ENCODE results near the gene TAPBPL. TPM values are rescaled to one million over a fixed set of nuclear protein-coding genes. Genes with fewer than 3 reads are reported as not detected.
"Not testable (repeated sequence)": the region's sequence is repeated elsewhere in the genome, so short reads cannot be mapped to it uniquely, and the experiment has no call there.

TAPBPL gene
- total RNA-seq, 1 experiment from 2014 or later, result 6.1 TPM

DNA sequence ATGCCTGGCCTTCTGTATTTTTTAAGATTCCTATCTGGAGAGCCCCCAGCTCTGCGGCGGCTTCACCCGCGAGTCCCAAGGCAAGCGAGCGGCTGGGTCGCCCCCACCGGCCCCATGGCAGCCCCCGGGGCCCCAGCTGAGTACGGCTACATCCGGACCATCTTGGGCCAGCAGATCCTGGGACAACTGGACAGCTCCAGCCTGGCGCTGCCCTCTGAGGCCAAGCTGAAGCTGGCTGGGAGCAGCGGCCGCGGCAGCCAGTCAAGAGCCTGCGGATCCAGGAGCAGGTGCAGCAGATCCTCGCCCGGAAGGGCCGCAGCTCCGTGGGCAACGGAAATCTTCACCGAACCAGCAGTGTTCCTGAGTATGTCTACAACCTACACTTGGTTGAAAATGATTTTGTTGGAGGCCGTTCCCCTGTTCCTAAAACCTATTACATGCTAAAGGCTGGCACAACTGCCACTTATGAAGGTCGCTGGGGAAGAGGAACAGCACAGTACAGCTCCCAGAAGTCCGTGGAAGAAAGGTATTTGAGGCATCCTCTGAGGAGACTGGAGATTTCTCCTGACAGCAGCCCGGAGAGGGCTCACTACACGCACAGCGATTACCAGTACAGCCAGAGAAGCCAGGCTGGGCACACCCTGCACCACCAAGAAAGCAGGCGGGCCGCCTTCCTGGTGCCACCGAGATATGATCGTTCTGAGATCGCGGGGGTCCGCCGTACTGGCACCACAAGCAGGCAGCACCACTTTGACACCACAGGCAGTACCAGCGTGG lies 25.9 kb downstream of the TAPBPL start:
- not testable (repeated sequence) for H3K79me2 ChIP-seq (ENCODE audit: low read length); H3K9me3 ChIP-seq (ENCODE audit: low read length); H3K9me2 ChIP-seq (replicated peaks; ENCODE audit: insufficient read depth, low read length); H2AFZ ChIP-seq (ENCODE audit: low read length); H3K27ac ChIP-seq (ENCODE audit: low read length); H4K20me1 ChIP-seq (ENCODE audit: insufficient read depth, low read depth, low read length); H3K27me3 ChIP-seq (ENCODE audit: low read length); H3K4me3 ChIP-seq (ENCODE audit: low read length); H3K4me2 ChIP-seq (ENCODE audit: low read depth, low read length, poor library complexity, severe bottlenecking); H3K9ac ChIP-seq (ENCODE audit: low read length); H3K36me3 ChIP-seq (ENCODE audit: insufficient read depth, low read length); H3K4me1 ChIP-seq (ENCODE audit: low read length); DNase-seq

- H3K4me1 ChIP-seq (ENCODE audit: low read length), result no peaks in the 10 kb centered on the region
- DNase-seq, result no peak
- no peaks in the 10 kb centered on the region for H3K27me3 ChIP-seq (ENCODE audit: low read length)
- H3K9ac ChIP-seq (ENCODE audit: low read length), result no peak overlapping the region
- H2AFZ ChIP-seq (ENCODE audit: low read length), result no peak overlapping the region
- no peak overlapping the region for H3K4me3 ChIP-seq (ENCODE audit: low read length)
- no peak overlapping the region for H3K27ac ChIP-seq (ENCODE audit: low read length)
- H3K9me2 ChIP-seq (replicated peaks; ENCODE audit: insufficient read depth, low read length), result no peaks in the 10 kb centered on the region
- H3K9me3 ChIP-seq (ENCODE audit: low read length), result no peaks in the 10 kb centered on the region
- H3K36me3 ChIP-seq (ENCODE audit: insufficient read depth, low read length), result no peaks in the 10 kb centered on the region
- no peaks in the 10 kb centered on the region for H3K79me2 ChIP-seq (ENCODE audit: low read length)
- H4K20me1 ChIP-seq (ENCODE audit: insufficient read depth, low read depth, low read length), result no peaks in the 10 kb centered on the region
- H3K4me2 ChIP-seq (ENCODE audit: low read depth, low read length, poor library complexity, severe bottlenecking), result no peak overlapping the region
Observed at GRCh38 chr12:6478416-6478815, 26.6 kb downstream of the TAPBPL start.

- Histone ChIP-seq H3K9me2 (replicated peaks; ENCODE audit: insufficient read depth, low read length) (no peaks in the 10 kb centered on the region), H3K4me2 (ENCODE audit: low read depth, low read length, poor library complexity, severe bottlenecking) (no peak overlapping the region), H4K20me1 (ENCODE audit: insufficient read depth, low read depth, low read length) (no peaks in the 10 kb centered on the region), H3K79me2 (ENCODE audit: low read length) (peaks cover 12% of the 10 kb centered on the region), H3K9ac (ENCODE audit: low read length) (no peak overlapping the region), H3K4me1 (ENCODE audit: low read length) (peaks cover 8% of the 10 kb centered on the region), H3K9me3 (ENCODE audit: low read length) (no peaks in the 10 kb centered on the region), H3K4me3 (ENCODE audit: low read length) (no peak overlapping the region), H2AFZ (ENCODE audit: low read length) (no peak overlapping the region), H3K27me3 (ENCODE audit: low read length) (no peaks in the 10 kb centered on the region), H3K36me3 (ENCODE audit: insufficient read depth, low read length) (peaks cover 10% of the 10 kb centered on the region), H3K27ac (ENCODE audit: low read length) (no peak overlapping the region)
- no peak for DNase-seq
Observed at GRCh38 chr12:6488240-6488639, 36.4 kb downstream of the TAPBPL start.

DNA sequence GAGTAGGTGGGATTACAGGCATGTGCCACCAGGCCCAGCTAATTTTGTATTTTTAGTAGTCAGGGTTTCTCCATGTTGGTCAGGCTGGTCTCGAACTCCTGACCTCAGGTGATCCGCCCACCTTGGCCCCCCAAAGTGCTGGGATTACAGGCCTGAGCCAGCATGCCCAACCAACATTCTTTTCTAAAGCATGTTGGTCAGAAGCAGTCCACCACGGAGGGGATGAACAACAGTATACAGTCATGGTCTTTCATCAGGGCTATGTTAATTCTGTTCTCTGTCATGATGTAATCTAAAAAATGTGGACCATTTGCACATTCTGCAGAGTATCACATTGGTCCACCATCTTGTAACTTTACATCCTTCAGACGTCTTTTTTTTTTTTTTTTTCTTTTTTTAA lies 37.6 kb downstream of the TAPBPL start:
- no peak for DNase-seq
- Histone ChIP-seq H3K9me3 (ENCODE audit: low read length) (no peaks in the 10 kb centered on the region), H3K27me3 (ENCODE audit: low read length) (no peaks in the 10 kb centered on the region), H3K4me2 (ENCODE audit: low read depth, low read length, poor library complexity, severe bottlenecking) (no peak overlapping the region), H3K27ac (ENCODE audit: low read length) (no peak overlapping the region), H3K79me2 (ENCODE audit: low read length) (peaks cover 12% of the 10 kb centered on the region), H2AFZ (ENCODE audit: low read length) (no peak overlapping the region), H3K36me3 (ENCODE audit: insufficient read depth, low read length) (peaks cover 10% of the 10 kb centered on the region), H3K9ac (ENCODE audit: low read length) (no peak overlapping the region), H3K4me1 (ENCODE audit: low read length) (peaks cover 16% of the 10 kb centered on the region), H3K9me2 (replicated peaks; ENCODE audit: insufficient read depth, low read length) (no peaks in the 10 kb centered on the region), H3K4me3 (ENCODE audit: low read length) (no peak overlapping the region), H4K20me1 (ENCODE audit: insufficient read depth, low read depth, low read length) (no peaks in the 10 kb centered on the region)

DNA sequence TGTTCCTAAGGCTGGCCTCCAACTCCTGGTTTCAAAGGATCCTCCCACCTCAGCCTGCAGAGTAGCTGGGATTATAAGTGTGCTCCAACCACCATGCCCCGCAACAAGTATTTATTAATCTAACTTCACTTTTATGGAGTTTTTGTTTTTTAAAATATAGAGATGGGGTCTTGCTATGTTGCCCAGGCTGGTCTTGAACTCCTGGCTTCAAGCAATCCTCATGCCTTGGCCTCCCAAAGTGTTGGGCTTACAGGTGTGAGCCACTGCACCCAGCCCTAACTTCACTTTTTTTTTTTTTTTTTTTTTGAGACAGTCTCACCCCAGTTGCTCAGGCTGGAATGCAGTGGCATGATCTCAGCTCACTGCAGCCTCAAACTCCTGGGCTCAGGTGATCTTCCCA lies 38.8 kb downstream of the TAPBPL start:
- not testable (repeated sequence) for DNase-seq

GRCh38 chr12:6492838-6493496 lies 41.1 kb downstream of the TAPBPL start, which contains the start of gene MRPL51:
Gene MRPL51, minus strand, starts transcription at chr12:6493262. Its CDS starts 126 bp downstream, at chr12:6493136.
- Histone ChIP-seq H3K9me3 (ENCODE audit: low read length) (no peaks in the 10 kb centered on the region), H4K20me1 (ENCODE audit: insufficient read depth, low read depth, low read length) (no peaks in the 10 kb centered on the region), H3K4me3 (ENCODE audit: low read length) (peak within 1 kb of the TSS; percentile 93), H3K27ac (ENCODE audit: low read length) (peak within 1 kb of the TSS; percentile 98), H3K27me3 (ENCODE audit: low read length) (no peaks in the 10 kb centered on the region), H3K9ac (ENCODE audit: low read length) (peak within 1 kb of the TSS; percentile 94), H3K9me2 (replicated peaks; ENCODE audit: insufficient read depth, low read length) (no peaks in the 10 kb centered on the region), H3K79me2 (ENCODE audit: low read length) (peaks cover 39% of the 10 kb centered on the region), H3K4me2 (ENCODE audit: low read depth, low read length, poor library complexity, severe bottlenecking) (peak within 1 kb of the TSS; percentile 90), H3K36me3 (ENCODE audit: insufficient read depth, low read length) (peaks cover 28% of the 10 kb centered on the region), H3K4me1 (ENCODE audit: low read length) (peaks cover 39% of the 10 kb centered on the region), H2AFZ (ENCODE audit: low read length) (peak within 1 kb of the TSS; percentile 31; the same call in 1 of the 2 replicates)
- peak; percentile 99 for DNase-seq

More for the DNA sequence above, 38.8 kb downstream of the TAPBPL start:
- H3K27ac ChIP-seq (ENCODE audit: low read length); H3K27me3 ChIP-seq (ENCODE audit: low read length); H3K9me2 ChIP-seq (replicated peaks; ENCODE audit: insufficient read depth, low read length); H3K9me3 ChIP-seq (ENCODE audit: low read length); H2AFZ ChIP-seq (ENCODE audit: low read length); H3K4me2 ChIP-seq (ENCODE audit: low read depth, low read length, poor library complexity, severe bottlenecking); H4K20me1 ChIP-seq (ENCODE audit: insufficient read depth, low read depth, low read length); H3K4me3 ChIP-seq (ENCODE audit: low read length); H3K9ac ChIP-seq (ENCODE audit: low read length): not testable (repeated sequence)
- Histone ChIP-seq H3K36me3 (ENCODE audit: insufficient read depth, low read length) (peaks cover 15% of the 10 kb centered on the region), H3K4me1 (ENCODE audit: low read length) (peaks cover 28% of the 10 kb centered on the region), H3K79me2 (ENCODE audit: low read length) (peaks cover 21% of the 10 kb centered on the region)

GRCh38 chr12:6493497-6494257 lies 41.8 kb downstream of the TAPBPL start, which contains the start of gene NCAPD2:
Gene NCAPD2, plus strand, starts transcription at chr12:6494102. Its CDS starts 997 bp downstream, at chr12:6495099.
- no peaks in the 10 kb centered on the region for H4K20me1 ChIP-seq (ENCODE audit: insufficient read depth, low read depth, low read length)
- peaks cover 39% of the 10 kb centered on the region for H3K79me2 ChIP-seq (ENCODE audit: low read length)
- H3K27me3 ChIP-seq (ENCODE audit: low read length), result no peaks in the 10 kb centered on the region
- peaks cover 39% of the 10 kb centered on the region for H3K4me1 ChIP-seq (ENCODE audit: low read length)
- H3K4me2 ChIP-seq (ENCODE audit: low read depth, low read length, poor library complexity, severe bottlenecking), result peak within 1 kb of the TSS; percentile 90
- H3K9me3 ChIP-seq (ENCODE audit: low read length), result no peaks in the 10 kb centered on the region
- no peaks in the 10 kb centered on the region for H3K9me2 ChIP-seq (replicated peaks; ENCODE audit: insufficient read depth, low read length)
- peak within 1 kb of the TSS; percentile 93 for H3K4me3 ChIP-seq (ENCODE audit: low read length)
- peaks cover 33% of the 10 kb centered on the region for H3K36me3 ChIP-seq (ENCODE audit: insufficient read depth, low read length)
- DNase-seq, result peak; percentile 98
- peak within 1 kb of the TSS; percentile 31; the same call in 1 of the 2 replicates for H2AFZ ChIP-seq (ENCODE audit: low read length)
- H3K27ac ChIP-seq (ENCODE audit: low read length), result peak within 1 kb of the TSS; percentile 98
- H3K9ac ChIP-seq (ENCODE audit: low read length), result peak within 1 kb of the TSS; percentile 94

All from Karpas-422 (cell line).